ENCODE measurements around the gene CTNNA3.

- no peak for TF ChIP-seq JUN (IDR thresholded peaks at IDR 0.05; ENCODE audit: borderline replicate concordance, insufficient read depth, insufficient read length, low read depth)
- TF ChIP-seq POLR2AphosphoS5 (IDR thresholded peaks at IDR 0.05; ENCODE audit: insufficient read depth, low read depth, low read length) = no peak
- TF ChIP-seq CTCF (IDR thresholded peaks at IDR 0.05; ENCODE audit: extremely low read depth in 1 of 2, insufficient read depth in 1 of 2, low read depth in 1 of 2, low read length in 2 of 2) = no peak
- TF ChIP-seq MYC (IDR thresholded peaks at IDR 0.05; ENCODE audit: low read depth, low read length) = no peak
- no peak for TF ChIP-seq EZH2 (IDR thresholded peaks at IDR 0.05; ENCODE audit: borderline replicate concordance, low read depth, low read length, severe bottlenecking)
- TF ChIP-seq MAX (IDR thresholded peaks at IDR 0.05; ENCODE audit: insufficient read depth, insufficient read length) = no peak
- no peak for TF ChIP-seq POLR2A (IDR thresholded peaks at IDR 0.05; ENCODE audit: low read depth, low read length)
These were observed 1670.8 kb downstream of the CTNNA3 start for GRCh38 chr10:66025186-66025585.
